IPS-11a (cell line): ENCODE data around the gene QPCTL.
"Not testable (repeated sequence)": the region's sequence is repeated elsewhere in the genome, so short reads cannot be mapped to it uniquely, and the experiment has no call there.

ENCODE experiments used
- H3K4me3 ChIP-seq: one replicate; pipeline ENCODE4 v1.5.1; 2013; ENCODE audit warnings: low read depth, low read length, control low read depth

The QPCTL gene

DNA sequence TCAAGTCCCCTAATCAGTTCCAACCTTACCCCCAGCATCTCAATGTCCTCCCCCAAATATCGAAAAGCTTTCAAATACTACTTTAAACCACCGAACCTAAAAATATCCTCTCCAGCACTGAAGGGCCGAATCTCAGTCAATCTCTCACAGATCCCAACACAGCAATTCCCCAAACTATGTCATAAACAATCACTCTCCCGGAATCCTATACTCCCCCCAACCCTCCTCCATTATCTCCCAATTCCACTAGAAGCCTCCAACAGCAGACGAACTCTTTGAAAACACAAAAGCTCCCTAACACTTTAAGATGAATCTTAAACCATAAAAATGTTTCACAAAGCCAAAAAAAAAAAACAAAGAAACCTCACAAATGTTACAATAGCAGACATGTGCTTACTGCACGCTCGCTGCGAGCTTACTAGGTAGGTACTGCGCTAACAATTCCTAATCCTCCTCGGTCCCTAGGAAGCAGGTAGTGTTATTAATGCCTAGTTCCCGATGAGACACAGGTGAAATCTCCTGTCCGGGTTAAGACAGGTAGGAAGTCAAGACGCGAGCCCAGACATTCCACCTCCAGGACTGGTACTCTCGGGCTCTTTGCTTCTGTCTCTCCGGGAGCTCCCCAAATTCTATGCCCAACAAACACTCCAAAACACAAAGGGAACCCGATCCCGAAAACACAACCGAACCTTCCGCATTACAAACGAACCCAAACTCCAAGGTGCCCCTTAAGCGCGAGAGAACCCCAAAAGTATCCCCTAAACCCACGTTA is 24.1 kb downstream of the QPCTL start:
- peak overlapping the region; percentile 59 for H3K4me3 ChIP-seq

- peak overlapping the region; percentile 59 for H3K4me3 ChIP-seq
These were observed 24.9 kb downstream of the QPCTL start for GRCh38 chr19:45717131-45717982.

DNA sequence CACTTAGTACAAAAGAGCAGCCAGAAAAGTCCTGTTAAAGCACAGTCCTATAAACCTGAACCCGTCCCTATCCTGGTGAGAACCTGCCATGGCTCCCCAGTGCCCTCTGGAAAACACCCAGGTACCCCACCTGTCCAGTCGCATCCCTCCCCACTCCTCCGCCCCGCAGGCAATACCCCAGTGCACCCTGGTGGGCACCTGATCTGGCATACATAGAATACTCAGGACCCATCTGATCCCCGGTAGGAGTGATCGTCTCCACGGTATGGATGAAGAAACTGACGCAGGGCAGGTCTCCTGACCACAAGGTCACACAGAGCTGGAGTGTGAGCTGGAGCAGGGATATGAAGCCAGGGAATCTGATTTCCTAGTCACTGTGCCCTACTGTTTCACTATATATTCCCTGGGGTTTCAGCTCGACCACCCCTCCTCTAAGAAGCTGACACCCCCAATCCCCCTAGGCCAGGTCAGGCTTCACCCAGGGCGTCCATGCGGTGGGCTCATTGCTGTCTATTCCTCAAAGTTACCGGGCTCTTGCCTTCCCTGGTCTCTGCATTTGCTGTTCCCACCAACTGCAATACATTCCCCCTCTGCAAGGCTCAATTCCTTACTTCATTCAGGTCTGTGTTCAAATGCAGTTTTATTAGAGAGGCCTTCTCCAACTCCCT is 25.7 kb downstream of the QPCTL start:
- H3K4me3 ChIP-seq: peak overlapping the region; percentile 47

- not testable (repeated sequence) for H3K4me3 ChIP-seq
These were observed 27.6 kb downstream of the QPCTL start for GRCh38 chr19:45720065-45720464.

DNA sequence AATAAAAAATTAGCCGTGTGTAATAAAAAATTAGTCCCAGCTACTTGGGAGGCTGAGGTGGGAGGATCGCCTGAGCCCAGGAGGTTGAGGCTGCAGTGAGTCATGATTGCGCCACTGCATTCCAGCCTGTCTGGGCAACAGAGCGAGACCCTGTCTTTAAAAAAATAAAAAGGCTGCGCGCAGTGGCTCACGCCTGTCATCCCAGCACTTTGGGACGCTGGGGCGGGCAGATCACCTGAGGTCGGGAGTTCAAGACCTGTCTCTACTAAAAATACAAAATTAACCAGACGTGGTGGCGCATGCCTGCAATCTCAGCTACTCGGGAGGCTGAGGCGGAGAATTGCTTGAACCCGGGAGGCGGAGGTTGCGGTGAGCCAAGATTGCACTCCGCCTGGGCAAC is 36.2 kb downstream of the QPCTL start:
- not testable (repeated sequence) for H3K4me3 ChIP-seq

DNA sequence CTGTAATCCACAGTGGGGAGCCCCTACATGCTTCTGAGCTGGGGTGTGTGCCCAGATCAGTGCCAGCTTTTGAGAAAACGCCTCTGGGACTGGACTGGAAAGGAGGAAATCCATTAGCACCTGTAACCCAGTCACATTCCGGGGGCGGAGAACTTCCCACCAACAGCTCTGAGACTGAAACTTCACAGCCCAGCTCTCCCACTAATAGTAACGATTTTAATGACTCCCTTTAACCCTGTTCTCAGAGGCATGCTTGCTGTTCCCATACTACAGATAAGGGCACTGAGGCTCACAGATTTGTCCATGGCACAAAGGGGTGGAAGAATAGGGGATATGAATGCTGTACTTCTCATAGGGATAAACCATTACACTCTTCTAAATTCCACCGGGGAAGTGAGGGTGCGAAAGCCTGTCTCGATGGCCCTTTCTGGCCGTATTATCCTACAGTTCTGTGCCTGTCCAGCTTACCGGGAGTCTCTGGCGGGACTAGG is 37.4 kb downstream of the QPCTL start:
- H3K4me3 ChIP-seq: peak overlapping the region; percentile 84

- H3K4me3 ChIP-seq: peak within 1 kb of the TSS; percentile 84
These were observed 38.2 kb downstream of the QPCTL start, which contains the start of gene FBXO46 for GRCh38 chr19:45730368-45731288. Gene FBXO46, minus strand, starts transcription at chr19:45730896. Its CDS starts 17,401 bp downstream, at chr19:45713495.

GRCh38 chr19:45733160-45733810 is 40.8 kb downstream of the QPCTL start, which contains the start of gene MEIOSIN:
Gene MEIOSIN, plus strand, starts transcription at chr19:45733439. Its CDS starts 1,938 bp downstream, at chr19:45735377.
- H3K4me3 ChIP-seq: no peak within 1 kb of the TSS

- no peak overlapping the region for H3K4me3 ChIP-seq
These were observed 47.3 kb downstream of the QPCTL start for GRCh38 chr19:45739498-45740439.

GRCh38 chr19:45742969-45743368 is 50.5 kb downstream of the QPCTL start:
- no peak overlapping the region for H3K4me3 ChIP-seq

DNA sequence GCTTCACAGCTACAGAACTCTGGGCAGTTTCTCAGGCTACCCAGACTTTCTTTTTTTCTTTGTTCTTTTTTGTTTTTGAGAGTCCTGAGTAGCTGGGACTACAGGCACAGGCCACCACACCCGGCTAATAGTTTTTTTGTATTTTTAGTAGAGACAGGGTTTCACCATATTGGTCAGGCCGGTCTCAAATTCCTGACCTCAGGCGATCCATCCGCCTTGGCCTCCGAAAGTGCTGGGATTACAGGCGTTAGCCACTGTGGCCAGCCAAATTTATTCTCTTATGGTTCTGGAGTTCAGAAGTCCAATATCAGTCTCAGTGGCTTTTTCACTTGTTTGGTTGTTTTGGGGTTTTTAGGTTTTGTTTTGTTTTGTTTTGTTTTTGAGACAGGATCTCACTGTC is 53.1 kb downstream of the QPCTL start:
- no peak overlapping the region for H3K4me3 ChIP-seq

GRCh38 chr19:45746866-45747265 is 54.4 kb downstream of the QPCTL start:
- no peak overlapping the region for H3K4me3 ChIP-seq

- no peak overlapping the region for H3K4me3 ChIP-seq
These were observed 55.0 kb downstream of the QPCTL start for GRCh38 chr19:45747513-45747912.

DNA sequence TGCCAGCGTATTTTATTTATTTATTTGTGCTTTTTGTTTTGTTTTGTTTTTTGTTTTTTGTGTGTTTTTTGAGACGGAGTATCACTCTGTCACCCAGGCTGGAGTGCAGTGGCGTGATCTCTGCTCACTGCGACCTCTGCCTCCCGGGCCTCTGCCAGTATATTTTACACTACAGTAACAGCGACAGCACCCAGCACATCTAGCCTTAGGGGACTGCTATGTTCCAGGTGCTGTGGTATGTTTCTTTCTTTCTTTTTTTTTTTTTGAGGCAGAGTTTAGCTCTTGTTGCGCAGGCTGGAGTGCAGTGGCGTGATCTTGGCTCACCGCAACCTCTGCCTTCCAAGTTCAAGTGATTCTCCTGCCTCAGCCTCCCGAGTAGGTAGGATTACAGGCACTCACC is 59.0 kb downstream of the QPCTL start:
- H3K4me3 ChIP-seq: not testable (repeated sequence)

DNA sequence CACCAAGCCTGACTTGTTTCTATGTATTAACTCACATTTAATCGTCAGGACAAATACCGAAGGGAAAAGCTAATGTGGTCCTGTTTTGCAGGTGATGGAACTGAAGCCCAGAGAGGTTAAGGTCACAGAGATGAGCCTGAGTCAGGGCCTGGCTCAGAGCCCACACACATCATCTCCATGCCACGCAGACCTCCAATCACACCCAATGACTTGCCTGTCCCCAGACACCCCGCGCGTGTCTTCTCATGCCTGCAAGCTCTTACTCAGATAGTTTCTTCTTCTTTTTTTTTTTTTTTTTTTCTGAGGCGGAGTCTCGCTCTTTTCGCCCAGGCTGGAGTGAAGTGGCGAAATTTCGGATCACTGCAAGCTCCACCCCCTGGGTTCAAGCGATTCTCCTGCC is 60.2 kb downstream of the QPCTL start:
- H3K4me3 ChIP-seq: no peak overlapping the region

DNA sequence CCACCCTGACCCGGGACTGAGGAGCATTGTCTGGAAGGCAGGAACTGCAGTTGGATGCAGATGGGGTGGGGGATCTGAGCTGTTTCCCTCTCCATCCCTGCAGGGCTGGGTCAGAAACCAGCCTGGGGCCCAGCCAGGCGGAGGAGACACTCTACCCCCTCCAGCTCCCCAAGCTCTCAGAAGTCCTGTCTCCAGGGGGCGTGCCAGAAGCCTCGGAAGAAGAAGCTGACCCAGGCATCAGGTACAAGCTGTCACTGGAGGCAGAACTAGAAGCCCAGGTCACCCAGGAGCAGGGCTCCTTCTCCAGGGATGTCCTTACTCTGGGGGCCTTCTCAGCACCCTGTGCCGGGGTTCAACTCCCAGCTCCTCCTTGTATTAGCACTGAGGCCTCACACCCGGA is 61.1 kb downstream of the QPCTL start:
- no peak overlapping the region for H3K4me3 ChIP-seq
